Caco-2 (cell line): ENCODE results near the gene KCNH4. TPM values are rescaled to one million over a fixed set of nuclear protein-coding genes. Genes with fewer than 3 reads are reported as not detected.
A peak's percentile ranks its signal among the peaks of the same experiment; 100 is the strongest.

Source experiments
- BruUV-seq: library from RNA; stranded (reverse); fragments of 400-500 nt; replicated peaks from 2 replicates; lab custom pipeline; 2021; lab: Mats Ljungman, UMichigan
- CTCF ChIA-PET: fragments of 300-600 bp; sonication (Branson Sonifier 250); formaldehyde crosslinking; loops from one replicate; lab custom pipeline; 2022; ENCODE audit warnings: antibody characterized with exemption; lab: Charles Lee
- POLR2A ChIA-PET: fragments of 300-600 bp; sonication (Branson Sonifier 250); formaldehyde crosslinking; loops from one replicate; lab custom pipeline; 2022; ENCODE audit warnings: antibody characterized with exemption; lab: Charles Lee
- DNase-seq, 2 experiments: peaks; one replicate each; pipeline versions ENCODE4 v3.0.0 to v3.0.0-alpha.2; 2020 to 2022
- H3K27me3 ChIP-seq: replicated peaks from 2 replicates; pipeline ENCODE4 v1.6.0; 2011; ENCODE audit warnings: low read length; ENCODE audit not compliant: control insufficient read depth, insufficient read depth
- H3K36me3 ChIP-seq: 2 replicates; pipeline ENCODE4 v1.5.1; 2011; ENCODE audit warnings: low read length; ENCODE audit not compliant: control insufficient read depth, insufficient read depth
- H3K4me1 ChIP-seq: fragments of 250-450 bp; sonication (Bioruptor Pico); 2 replicates; pipeline ENCODE4 v1.5.1; 2020; ENCODE audit warnings: mild to moderate bottlenecking
- H3K4me3 ChIP-seq: 2 replicates; pipeline ENCODE4 v1.5.1; 2011; ENCODE audit warnings: low read depth, mild to moderate bottlenecking, control low read depth, low read length
- H3K9me3 ChIP-seq: fragments of 250-450 bp; sonication (Bioruptor Pico); 2 replicates; pipeline ENCODE4 v1.5.1; 2020; ENCODE audit warnings: mild to moderate bottlenecking, moderate library complexity
- H3K27ac Mint-ChIP-seq: one replicate; pipeline ENCODE4 v1.8.0; 2022; ENCODE audit warnings: mixed read lengths; ENCODE audit not compliant: unreplicated experiment
- H3K27me3 Mint-ChIP-seq: one replicate; pipeline ENCODE4 v1.8.0; 2022; ENCODE audit warnings: mixed read lengths; ENCODE audit not compliant: insufficient read depth, unreplicated experiment
- H3K36me3 Mint-ChIP-seq: one replicate; pipeline ENCODE4 v1.8.0; 2022; ENCODE audit warnings: mild to moderate bottlenecking, mixed read lengths; ENCODE audit not compliant: insufficient read depth, unreplicated experiment
- H3K4me1 Mint-ChIP-seq: one replicate; pipeline ENCODE4 v1.8.0; 2022; ENCODE audit warnings: low read depth, mixed read lengths; ENCODE audit not compliant: unreplicated experiment
- H3K4me3 Mint-ChIP-seq: one replicate; pipeline ENCODE4 v1.8.0; 2022; ENCODE audit warnings: mild to moderate bottlenecking, moderate library complexity, mixed read lengths; ENCODE audit not compliant: unreplicated experiment
- H3K9me3 Mint-ChIP-seq: one replicate; pipeline ENCODE4 v1.8.0; 2022; ENCODE audit warnings: mixed read lengths; ENCODE audit not compliant: unreplicated experiment
- intact Hi-C: fragments of 100-400 bp; cut with micrococcal nuclease; formaldehyde crosslinking; loops from one replicate; pipeline ENCODE4 v1.10.0; 2022; ENCODE audit not compliant: unreplicated experiment
- total RNA-seq: library from RNA; stranded (reverse); gene quantifications from 2 replicates; pipeline ENCODE4 v1.2.3, GENCODE V29; 2022
- TF ChIP-seq, protein P1 (sequence below), 2 experiments: fragments of 200-600 bp in 1 of 2; IDR thresholded peaks; 1 replicate in 1 of 2; 2 replicates in 1 of 2; pipeline versions ENCODE4 v1.5.1 to v1.8.0; 2011 to 2022; ENCODE audit warnings: antibody characterized with exemption in 1 of 2, control low read depth in 1 of 2, inconsistent platforms in 1 of 2, low read depth in 1 of 2, low read length in 1 of 2, mild to moderate bottlenecking in 1 of 2, moderate library complexity in 1 of 2; ENCODE audit not compliant: insufficient read depth in 1 of 2, severe bottlenecking in 1 of 2, unreplicated experiment in 1 of 2

Gene KCNH4
- total RNA-seq, 1 experiment from 2014 or later = 0.07 TPM

DNA sequence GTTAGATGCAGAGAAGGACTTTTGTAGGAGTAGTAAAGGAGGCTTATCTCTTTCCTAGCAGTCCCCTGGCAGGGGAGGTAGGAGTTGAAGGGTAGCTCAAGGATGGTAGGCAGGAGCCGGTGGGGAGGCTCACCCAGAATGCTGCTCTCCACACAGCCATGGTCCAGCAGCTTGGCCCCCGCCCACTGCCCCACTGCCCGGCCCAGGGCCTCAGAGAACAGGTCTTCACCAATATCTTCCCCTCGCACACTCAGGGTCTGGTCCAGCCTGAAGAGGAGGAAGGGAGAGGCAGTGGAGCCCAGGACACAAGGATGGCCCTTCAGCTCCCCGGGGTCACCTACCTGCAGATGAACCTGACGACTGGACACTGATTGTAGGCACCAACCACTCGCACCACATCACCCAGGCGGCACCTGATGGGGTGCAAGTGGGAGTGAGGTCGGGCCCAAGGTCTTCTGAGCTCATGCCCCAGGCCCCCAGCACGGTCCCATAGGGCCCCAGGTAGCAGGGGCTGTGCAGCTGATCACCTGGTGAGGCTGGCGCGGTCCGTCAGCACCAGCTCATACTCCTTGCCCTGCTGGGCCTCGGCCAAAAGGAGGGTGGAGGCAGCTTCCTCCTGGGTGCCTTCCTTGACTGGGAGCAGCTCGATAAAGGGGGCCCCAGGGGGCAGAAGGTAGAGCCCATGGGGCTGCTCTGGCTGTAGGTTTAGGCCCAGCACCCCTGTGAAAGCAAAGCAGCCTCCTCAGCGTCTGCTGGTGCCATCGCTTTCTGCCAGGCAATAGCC lies 9.7 kb upstream of the KCNH4 start:
- POLR2A ChIA-PET = no interaction called here
- Histone ChIP-seq H3K4me3 (no peak overlapping the region), H3K36me3 (no peaks in the 10 kb centered on the region), H3K9me3 (no peaks in the 10 kb centered on the region), H3K27me3 (no peaks in the 10 kb centered on the region), H3K4me1 (peaks cover 11% of the 10 kb centered on the region)
- H3K27me3 Mint-ChIP-seq = peaks cover 4% of the 10 kb centered on the region
- DNase-seq = no peak
- no TSS peak for BruUV-seq
- TF ChIP-seq, protein P1, sequence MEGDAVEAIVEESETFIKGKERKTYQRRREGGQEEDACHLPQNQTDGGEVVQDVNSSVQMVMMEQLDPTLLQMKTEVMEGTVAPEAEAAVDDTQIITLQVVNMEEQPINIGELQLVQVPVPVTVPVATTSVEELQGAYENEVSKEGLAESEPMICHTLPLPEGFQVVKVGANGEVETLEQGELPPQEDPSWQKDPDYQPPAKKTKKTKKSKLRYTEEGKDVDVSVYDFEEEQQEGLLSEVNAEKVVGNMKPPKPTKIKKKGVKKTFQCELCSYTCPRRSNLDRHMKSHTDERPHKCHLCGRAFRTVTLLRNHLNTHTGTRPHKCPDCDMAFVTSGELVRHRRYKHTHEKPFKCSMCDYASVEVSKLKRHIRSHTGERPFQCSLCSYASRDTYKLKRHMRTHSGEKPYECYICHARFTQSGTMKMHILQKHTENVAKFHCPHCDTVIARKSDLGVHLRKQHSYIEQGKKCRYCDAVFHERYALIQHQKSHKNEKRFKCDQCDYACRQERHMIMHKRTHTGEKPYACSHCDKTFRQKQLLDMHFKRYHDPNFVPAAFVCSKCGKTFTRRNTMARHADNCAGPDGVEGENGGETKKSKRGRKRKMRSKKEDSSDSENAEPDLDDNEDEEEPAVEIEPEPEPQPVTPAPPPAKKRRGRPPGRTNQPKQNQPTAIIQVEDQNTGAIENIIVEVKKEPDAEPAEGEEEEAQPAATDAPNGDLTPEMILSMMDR (IDR thresholded peaks at IDR 0.05; ENCODE audit: insufficient read depth in 1 of 2, low read depth in 1 of 2, low read length in 1 of 2, severe bottlenecking in 1 of 2, unreplicated experiment in 1 of 2) = no peak
- H3K4me1 Mint-ChIP-seq = peaks cover 25% of the 10 kb centered on the region
- H3K9me3 Mint-ChIP-seq = no peaks in the 10 kb centered on the region
- intact Hi-C loops = no loop called here
- no peak overlapping the region for H3K27ac Mint-ChIP-seq
- H3K36me3 Mint-ChIP-seq = peaks cover under 1% of the 10 kb centered on the region
- CTCF ChIA-PET = no interaction called here
- no peak overlapping the region for H3K4me3 Mint-ChIP-seq

DNA sequence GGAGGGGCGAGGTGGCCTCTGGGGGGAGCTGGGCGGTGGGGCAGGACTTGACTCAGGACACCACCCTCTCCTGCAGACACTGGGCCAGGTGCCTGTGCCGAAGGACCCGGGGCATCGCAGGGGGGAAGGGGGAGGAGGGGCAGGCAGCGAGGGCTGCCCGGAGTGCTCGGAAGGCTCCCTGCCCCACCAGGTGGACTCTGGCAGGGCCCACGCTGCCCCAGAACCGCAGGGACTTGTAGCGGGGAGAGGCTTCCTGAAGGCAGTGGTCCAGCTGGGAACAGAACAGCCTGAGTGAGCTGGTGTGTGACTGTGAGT lies 8.7 kb upstream of the KCNH4 start:
- no TSS peak for BruUV-seq
- H3K9me3 Mint-ChIP-seq = no peaks in the 10 kb centered on the region
- H3K27ac Mint-ChIP-seq = no peak overlapping the region
- no peak overlapping the region for H3K4me3 Mint-ChIP-seq
- H3K36me3 Mint-ChIP-seq = no peaks in the 10 kb centered on the region
- POLR2A ChIA-PET = no interaction called here
- Histone ChIP-seq H3K4me1 (peaks cover 7% of the 10 kb centered on the region), H3K27me3 (no peaks in the 10 kb centered on the region), H3K4me3 (no peak overlapping the region), H3K9me3 (no peaks in the 10 kb centered on the region), H3K36me3 (no peaks in the 10 kb centered on the region)
- TF ChIP-seq, protein P1 (IDR thresholded peaks at IDR 0.05; ENCODE audit: insufficient read depth in 1 of 2, low read depth in 1 of 2, low read length in 1 of 2, severe bottlenecking in 1 of 2, unreplicated experiment in 1 of 2) = no peak
- H3K4me1 Mint-ChIP-seq = peaks cover 24% of the 10 kb centered on the region
- CTCF ChIA-PET = interaction anchor here (0.6 to 0.9 kb wide), 2 partner anchors 12 to 32 kb away, joined by 3 read pairs; no protein-coding TSS in a partner anchor
- intact Hi-C loops = no loop called here
- peaks cover 4% of the 10 kb centered on the region for H3K27me3 Mint-ChIP-seq
- DNase-seq = no peak

DNA sequence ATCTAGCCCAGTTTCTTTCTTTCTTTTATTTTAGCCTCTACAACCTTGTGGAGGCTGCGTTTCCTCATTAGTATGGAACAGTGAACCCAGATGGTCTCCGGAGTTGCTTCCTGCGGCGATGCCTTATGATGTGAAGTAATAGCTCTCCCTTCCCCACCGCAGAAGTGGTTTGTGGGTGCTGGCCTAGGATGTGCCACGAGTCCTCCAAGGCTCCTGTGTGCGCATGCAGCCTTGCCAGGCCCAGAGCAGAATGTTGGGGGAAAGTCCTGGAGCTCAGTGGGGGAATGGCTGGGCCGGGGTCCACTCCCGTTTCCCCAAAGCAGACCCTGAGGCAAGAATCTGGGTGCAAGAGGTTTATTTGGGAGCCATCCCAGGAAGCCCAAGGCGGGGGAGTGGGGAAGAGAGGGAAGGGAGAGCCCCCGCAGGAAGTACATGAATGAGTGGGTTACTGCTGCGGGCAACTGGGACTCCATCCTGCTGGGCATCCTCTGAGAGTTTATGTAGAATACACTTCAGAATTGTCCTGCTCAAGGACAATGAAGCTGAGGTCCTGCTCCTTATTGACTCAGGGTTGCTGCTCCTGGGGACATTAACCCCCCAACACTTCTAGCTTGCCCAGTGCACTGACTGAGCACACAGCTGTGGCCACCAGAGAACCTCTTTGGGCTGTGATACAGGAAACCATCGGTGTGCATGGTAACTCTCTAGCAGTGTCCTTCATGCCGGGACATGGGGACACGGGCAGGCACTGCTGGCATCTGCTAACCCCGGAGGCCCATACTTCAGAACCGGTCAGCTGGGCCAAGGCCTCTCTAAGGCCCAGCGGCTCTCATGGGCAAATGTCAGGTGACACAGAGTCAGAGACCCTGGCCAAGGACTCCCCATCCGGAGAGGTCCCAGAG lies 8.1 kb upstream of the KCNH4 start:
- H3K36me3 Mint-ChIP-seq = no peaks in the 10 kb centered on the region
- TF ChIP-seq, protein P1 (IDR thresholded peaks at IDR 0.05; ENCODE audit: insufficient read depth in 1 of 2, low read depth in 1 of 2, low read length in 1 of 2, severe bottlenecking in 1 of 2, unreplicated experiment in 1 of 2) = no peak
- H3K4me1 Mint-ChIP-seq = peaks cover 18% of the 10 kb centered on the region
- no peak overlapping the region for H3K4me3 Mint-ChIP-seq
- Histone ChIP-seq H3K9me3 (no peaks in the 10 kb centered on the region), H3K36me3 (no peaks in the 10 kb centered on the region), H3K27me3 (no peaks in the 10 kb centered on the region), H3K4me3 (no peak overlapping the region), H3K4me1 (peaks cover 5% of the 10 kb centered on the region)
- POLR2A ChIA-PET = no interaction called here
- DNase-seq = no peak
- CTCF ChIA-PET = interaction anchor here (0.6 to 0.9 kb wide), 2 partner anchors 13 to 33 kb away, joined by 3 read pairs; no protein-coding TSS in a partner anchor
- TSS peak; percentile 28 for BruUV-seq
- no peaks in the 10 kb centered on the region for H3K9me3 Mint-ChIP-seq
- intact Hi-C loops = no loop called here
- no peak overlapping the region for H3K27ac Mint-ChIP-seq
- H3K27me3 Mint-ChIP-seq = peaks cover 4% of the 10 kb centered on the region
